CD8-positive, alpha-beta memory T cell (primary cell): ENCODE data around the gene CBL. TPM values are rescaled to one million over a fixed set of nuclear protein-coding genes. Genes with fewer than 3 reads are reported as not detected.

Experiments
- CTCF ChIA-PET: fragments of 350-600 bp; sonication (Branson Sonifier 250); formaldehyde crosslinking; loops from one replicate; lab custom pipeline; 2021; ENCODE audit warnings: antibody characterized with exemption; lab: Charles Lee
- POLR2A ChIA-PET: fragments of 350-600 bp; sonication (Branson Sonifier 250); formaldehyde crosslinking; loops from one replicate; lab custom pipeline; 2021; ENCODE audit warnings: antibody characterized with exemption; lab: Charles Lee
- DNase-seq, 5 donors: peaks; one replicate each; pipeline versions ENCODE4 v3.0.0 to v3.0.0-alpha.2; 2020 to 2022; ENCODE audit warnings: mixed read lengths in 1 of 5
- H3K27ac ChIP-seq: one replicate; pipeline ENCODE4 v1.7.0; 2013; ENCODE audit warnings: low read depth, mild to moderate bottlenecking, low read length, moderate library complexity
- H3K27me3 ChIP-seq: 2 replicates; pipeline ENCODE4 v1.7.0; 2013; ENCODE audit warnings: low read length, mild to moderate bottlenecking; ENCODE audit not compliant: insufficient read depth, poor library complexity, severe bottlenecking
- H3K36me3 ChIP-seq: 2 replicates; pipeline ENCODE4 v1.7.0; 2013; ENCODE audit warnings: mild to moderate bottlenecking, low read length, moderate library complexity; ENCODE audit not compliant: insufficient read depth
- H3K4me1 ChIP-seq: 2 replicates; pipeline ENCODE4 v1.7.0; 2013; ENCODE audit warnings: mild to moderate bottlenecking, low read length, moderate library complexity; ENCODE audit not compliant: insufficient read depth
- H3K4me3 ChIP-seq: 2 replicates; pipeline ENCODE4 v1.7.0; 2013; ENCODE audit warnings: mild to moderate bottlenecking, low read length
- H3K9me3 ChIP-seq: 2 replicates; pipeline ENCODE4 v1.7.0; 2013; ENCODE audit warnings: mild to moderate bottlenecking, low read length
- H3K27ac Mint-ChIP-seq, 8 donors: one replicate each; pipeline ENCODE4 v1.8.0; 2020 to 2021; ENCODE audit warnings: mixed read lengths in 8 of 8, mild to moderate bottlenecking in 6 of 8, inconsistent platforms in 3 of 8, moderate library complexity in 3 of 8
- H3K27me3 Mint-ChIP-seq, 2 donors: one replicate each; pipeline ENCODE4 v1.8.0; 2020 to 2021; ENCODE audit warnings: mixed read lengths in 2 of 2, mild to moderate bottlenecking in 1 of 2, moderate library complexity in 1 of 2
- H3K36me3 Mint-ChIP-seq, 3 donors: one replicate each; pipeline ENCODE4 v1.8.0; 2020 to 2021; ENCODE audit warnings: mixed read lengths in 3 of 3, inconsistent platforms in 1 of 3, mild to moderate bottlenecking in 1 of 3
- H3K4me1 Mint-ChIP-seq, 3 donors: one replicate each; pipeline ENCODE4 v1.8.0; 2020 to 2021; ENCODE audit warnings: mixed read lengths in 3 of 3, inconsistent platforms in 1 of 3, mild to moderate bottlenecking in 1 of 3
- H3K4me3 Mint-ChIP-seq, 7 donors: one replicate each; pipeline ENCODE4 v1.8.0; 2020 to 2021; ENCODE audit warnings: mixed read lengths in 7 of 7, mild to moderate bottlenecking in 6 of 7, moderate library complexity in 4 of 7, inconsistent platforms in 2 of 7
- H3K9me3 Mint-ChIP-seq, 5 donors: one replicate each; pipeline ENCODE4 v1.8.0; 2020 to 2022; ENCODE audit warnings: mixed read lengths in 5 of 5, mild to moderate bottlenecking in 3 of 5, moderate library complexity in 2 of 5, inconsistent platforms in 1 of 5
- polyA plus RNA-seq: library from polyadenylated mRNA; unstranded; fragments of 300-500 nt; fragmentation: Illumina TruSeq; gene quantifications from one replicate; pipeline ENCODE4 v1.2.3, GENCODE V29; 2021
- total RNA-seq, 2 experiments: library from RNA; stranded (reverse); gene quantifications; one replicate each; pipeline ENCODE4 v1.2.3, GENCODE V29; 2021

CBL gene
- total and polyA plus RNA-seq, 3 experiments from 2014 or later: 10.4 to 26.1 (median 25.9) TPM

DNA sequence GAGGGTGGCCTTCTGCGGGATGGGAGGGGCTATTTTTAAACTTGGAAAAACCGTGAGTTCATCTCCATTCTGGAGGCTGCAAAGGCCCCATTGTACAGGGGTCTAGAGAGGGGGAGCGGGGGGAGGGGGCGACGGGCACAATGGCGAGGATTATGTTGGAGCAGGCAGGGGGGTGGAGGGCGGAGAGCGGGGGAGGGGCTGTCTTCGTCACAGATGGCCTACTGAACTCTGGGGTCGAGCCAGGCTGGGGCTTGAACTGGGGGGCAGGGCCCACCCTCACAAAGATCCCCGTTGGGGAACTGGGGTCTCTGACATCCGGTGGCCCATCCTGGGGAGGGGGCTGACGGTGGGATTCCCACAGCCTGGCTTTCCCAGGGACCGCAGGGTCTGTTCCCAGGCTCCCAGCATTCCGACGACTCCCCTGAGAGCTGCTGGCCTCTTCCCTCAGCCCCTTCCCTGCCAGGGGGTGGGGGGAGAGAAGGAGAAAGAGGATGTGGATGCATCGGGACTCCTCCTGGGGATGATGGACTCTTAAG is 114.2 kb downstream of the CBL start:
- H3K27me3 Mint-ChIP-seq: peaks cover 13 to 24% of the 10 kb centered on the region in 2 donors
- H3K27ac ChIP-seq: peak overlapping the region; percentile 78
- peak overlapping the region in 5 of 7 donors; percentile 50 to 84 (median 74) for H3K4me3 Mint-ChIP-seq
- H3K4me3 ChIP-seq: peak overlapping the region; percentile 74
- no peaks in the 10 kb centered on the region for H3K36me3 Mint-ChIP-seq
- H3K27me3 ChIP-seq: peaks cover 12% of the 10 kb centered on the region
- DNase-seq: no peak
- peaks cover 28% of the 10 kb centered on the region for H3K4me1 ChIP-seq
- H3K36me3 ChIP-seq: no peaks in the 10 kb centered on the region
- ChIA-PET POLR2A (interaction anchor here (0.7 to 1.3 kb wide), 2 partner anchors 114 to 236 kb away, joined by 5 read pairs; partner anchors contain the start of genes CBL and HMBS), CTCF (interaction anchor here (1.2 to 4.2 kb wide), 6 partner anchors 11 to 115 kb away, joined by 3 to 23 read pairs (median 4); partner anchors contain the start of gene CBL)
- H3K4me1 Mint-ChIP-seq: peaks cover 11 to 47% (median 26%) of the 10 kb centered on the region in 3 donors
- H3K9me3 Mint-ChIP-seq: no peaks in the 10 kb centered on the region
- no peaks in the 10 kb centered on the region for H3K9me3 ChIP-seq
- peak overlapping the region in 3 of 8 donors; percentile 82 to 90 (median 86) for H3K27ac Mint-ChIP-seq

- Mint-ChIP-seq H3K4me1 (peaks cover 11 to 41% (median 20%) of the 10 kb centered on the region in 3 donors), H3K27me3 (peaks cover 11 to 17% of the 10 kb centered on the region in 2 donors), H3K27ac (peak overlapping the region in 7 of 8 donors; percentile 32 to 87 (median 65)), H3K9me3 (no peaks in the 10 kb centered on the region), H3K36me3 (no peaks in the 10 kb centered on the region), H3K4me3 (peak overlapping the region; percentile 81 to 95 (median 85))
- Histone ChIP-seq H3K9me3 (no peaks in the 10 kb centered on the region), H3K27me3 (peaks cover 6% of the 10 kb centered on the region), H3K36me3 (no peaks in the 10 kb centered on the region), H3K27ac (peak overlapping the region; percentile 78), H3K4me3 (peak overlapping the region; percentile 74), H3K4me1 (peaks cover 22% of the 10 kb centered on the region)
- peak in 4 of 5 donors; percentile 31 to 63 (median 43) for DNase-seq
- CTCF ChIA-PET: interaction anchor here (0.7 to 4.2 kb wide), 15 partner anchors 10 to 219 kb away, joined by 3 to 23 read pairs (median 3); partner anchors contain the start of gene CBL
- POLR2A ChIA-PET: interaction anchor here (0.6 to 1.3 kb wide), 6 partner anchors 11 to 236 kb away, joined by 3 to 5 read pairs (median 3); partner anchors contain the start of genes CBL and HMBS
Measured at GRCh38 chr11:119320776-119321524, 114.8 kb downstream of the CBL start.

- Mint-ChIP-seq H3K27ac (peak overlapping the region in 1 of 8 donors; percentile 8), H3K4me3 (peak overlapping the region in 2 of 7 donors; percentile 4 to 19), H3K27me3 (peaks cover 8 to 14% of the 10 kb centered on the region in 2 donors), H3K36me3 (no peaks in the 10 kb centered on the region), H3K4me1 (peaks cover 11 to 34% (median 18%) of the 10 kb centered on the region in 3 donors), H3K9me3 (no peaks in the 10 kb centered on the region)
- DNase-seq: no peak
- Histone ChIP-seq H3K27me3 (peaks cover 3% of the 10 kb centered on the region), H3K36me3 (no peaks in the 10 kb centered on the region), H3K4me1 (peaks cover 14% of the 10 kb centered on the region), H3K4me3 (no peak overlapping the region), H3K27ac (no peak overlapping the region), H3K9me3 (no peaks in the 10 kb centered on the region)
- ChIA-PET CTCF (interaction anchor here (0.5 to 4.2 kb wide), 16 partner anchors 10 to 202 kb away, joined by 3 to 23 read pairs (median 4); partner anchors contain the start of gene CBL), POLR2A (no interaction called here)
Measured at GRCh38 chr11:119322360-119322739, 116.2 kb downstream of the CBL start.

DNA sequence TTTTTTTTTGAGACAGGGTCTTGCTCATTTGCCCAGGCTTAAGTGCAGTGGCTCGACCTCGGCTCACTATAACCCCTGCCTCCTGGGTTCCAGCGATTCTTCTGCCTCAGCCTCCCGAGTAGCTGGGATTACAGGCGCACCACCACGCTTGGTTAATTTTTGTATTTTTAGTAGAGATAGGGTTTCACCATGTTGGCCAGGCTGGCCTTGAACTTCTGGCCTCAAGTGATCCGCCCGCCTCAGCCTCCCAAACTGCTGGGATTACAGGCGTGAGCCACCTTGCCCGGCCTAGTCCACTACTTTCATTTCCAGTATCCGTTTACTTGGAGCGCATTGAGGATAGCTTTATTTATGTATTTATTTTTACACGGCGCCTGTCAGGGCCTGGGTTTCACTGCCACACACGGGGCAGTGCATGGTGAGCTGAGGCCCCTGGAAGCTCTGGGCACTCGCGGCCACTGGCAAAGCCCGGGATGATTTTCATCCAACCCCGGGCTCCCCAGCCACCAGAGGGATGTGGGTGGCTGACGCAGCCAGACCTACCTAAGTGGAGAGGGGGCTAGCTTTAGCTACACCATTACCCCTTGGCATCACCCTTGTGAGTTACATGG is 116.9 kb downstream of the CBL start:
- POLR2A ChIA-PET: no interaction called here
- Mint-ChIP-seq H3K9me3 (no peaks in the 10 kb centered on the region), H3K27ac (no peak overlapping the region)

DNA sequence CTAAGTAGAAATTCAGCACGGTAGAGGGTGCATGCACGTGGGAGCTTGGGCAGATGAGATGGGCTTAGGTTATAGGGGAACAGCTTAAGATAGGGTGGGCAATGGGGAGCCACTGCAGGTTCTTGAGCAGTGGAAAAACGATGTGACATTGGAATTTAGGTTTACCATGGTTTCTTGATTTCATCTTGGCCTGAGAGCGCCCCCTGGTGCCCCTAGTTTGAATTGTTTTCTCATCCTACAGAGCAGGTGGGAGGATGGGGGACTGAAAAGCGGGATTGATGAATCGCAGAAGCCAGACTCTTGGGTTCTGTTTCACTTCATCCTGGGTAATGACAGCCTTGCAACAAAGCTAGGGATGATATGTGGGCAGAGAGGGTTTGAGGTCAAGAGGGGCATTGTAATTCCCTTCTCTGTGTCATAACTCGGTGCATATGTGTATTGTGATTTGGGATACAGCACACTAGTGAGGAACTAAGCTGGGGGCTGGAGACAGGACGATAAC is 117.4 kb downstream of the CBL start:
- ChIA-PET POLR2A (interaction anchor here (1.0 kb wide), 1 partner anchor 118 kb away, joined by 3 read pairs; no protein-coding TSS in a partner anchor), CTCF (interaction anchor here (0.8 to 4.2 kb wide), 36 partner anchors 8 to 241 kb away, joined by 3 to 23 read pairs (median 3); partner anchors contain the start of genes C1QTNF5, CBL, RNF26 and USP2)
- Histone ChIP-seq H3K27ac (no peak overlapping the region), H3K4me3 (no peak overlapping the region), H3K27me3 (no peaks in the 10 kb centered on the region), H3K9me3 (no peaks in the 10 kb centered on the region), H3K4me1 (peaks cover 14% of the 10 kb centered on the region), H3K36me3 (no peaks in the 10 kb centered on the region)
- Mint-ChIP-seq H3K4me1 (peaks cover 9 to 26% (median 16%) of the 10 kb centered on the region in 3 donors), H3K4me3 (peak overlapping the region in 2 of 7 donors; percentile 51 to 52), H3K27ac (peak overlapping the region in 2 of 8 donors; percentile 22 to 38), H3K27me3 (peaks cover 4 to 12% of the 10 kb centered on the region in 2 donors), H3K9me3 (no peaks in the 10 kb centered on the region), H3K36me3 (no peaks in the 10 kb centered on the region)
- peak; percentile 56 to 83 (median 70) for DNase-seq

More for the DNA sequence above, 116.9 kb downstream of the CBL start:
- no peaks in the 10 kb centered on the region for H3K36me3 Mint-ChIP-seq
- H3K4me1 ChIP-seq: peaks cover 14% of the 10 kb centered on the region
- H3K9me3 ChIP-seq: no peaks in the 10 kb centered on the region
- H3K4me1 Mint-ChIP-seq: peaks cover 11 to 32% (median 18%) of the 10 kb centered on the region in 3 donors
- no peaks in the 10 kb centered on the region for H3K27me3 ChIP-seq
- DNase-seq: no peak
- no peak overlapping the region for H3K4me3 ChIP-seq
- peaks cover 5 to 10% of the 10 kb centered on the region in 2 donors for H3K27me3 Mint-ChIP-seq
- no peaks in the 10 kb centered on the region for H3K36me3 ChIP-seq
- peak overlapping the region in 1 of 7 donors; percentile 51 for H3K4me3 Mint-ChIP-seq
- CTCF ChIA-PET: interaction anchor here (0.8 to 4.2 kb wide), 33 partner anchors 9 to 240 kb away, joined by 3 to 23 read pairs (median 3); partner anchors contain the start of genes C1QTNF5, CBL, RNF26 and USP2
- no peak overlapping the region for H3K27ac ChIP-seq

DNA sequence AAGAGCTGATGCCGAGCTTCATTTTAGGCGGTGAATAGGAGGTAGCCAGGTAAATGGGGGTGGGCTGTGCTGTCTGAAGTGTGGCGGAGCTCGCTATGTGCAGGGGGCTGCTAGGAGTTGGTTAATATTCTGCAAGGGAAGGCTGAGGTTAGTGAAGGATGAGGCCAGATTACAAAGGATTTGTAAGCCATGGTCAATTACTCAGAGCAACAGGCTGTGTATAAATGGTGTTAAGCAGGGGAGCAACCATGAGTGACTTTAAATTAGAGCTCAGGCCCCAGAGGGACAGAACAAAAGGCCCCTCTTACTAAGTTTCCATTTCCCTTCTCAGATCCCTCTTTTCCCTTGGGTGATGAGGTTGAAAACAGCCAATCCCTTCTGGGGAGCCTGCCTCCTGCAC is 118.0 kb downstream of the CBL start:
- Histone ChIP-seq H3K27ac (no peak overlapping the region), H3K9me3 (no peaks in the 10 kb centered on the region), H3K4me1 (peaks cover 14% of the 10 kb centered on the region), H3K4me3 (no peak overlapping the region), H3K27me3 (no peaks in the 10 kb centered on the region), H3K36me3 (no peaks in the 10 kb centered on the region)
- H3K27me3 Mint-ChIP-seq: peaks cover 2 to 10% of the 10 kb centered on the region in 2 donors
- H3K36me3 Mint-ChIP-seq: no peaks in the 10 kb centered on the region
- peaks cover 4 to 20% (median 12%) of the 10 kb centered on the region in 3 donors for H3K4me1 Mint-ChIP-seq
- H3K9me3 Mint-ChIP-seq: no peaks in the 10 kb centered on the region
- DNase-seq: no peak
- peak overlapping the region in 1 of 7 donors; percentile 26 for H3K4me3 Mint-ChIP-seq
- ChIA-PET POLR2A (interaction anchor here (1.0 kb wide), 1 partner anchor 119 kb away, joined by 3 read pairs; no protein-coding TSS in a partner anchor), CTCF (interaction anchor here (0.8 to 4.2 kb wide), 29 partner anchors 8 to 241 kb away, joined by 3 to 23 read pairs (median 3); partner anchors contain the start of genes C1QTNF5, CBL, NLRX1 and RNF26)
- H3K27ac Mint-ChIP-seq: no peak overlapping the region

DNA sequence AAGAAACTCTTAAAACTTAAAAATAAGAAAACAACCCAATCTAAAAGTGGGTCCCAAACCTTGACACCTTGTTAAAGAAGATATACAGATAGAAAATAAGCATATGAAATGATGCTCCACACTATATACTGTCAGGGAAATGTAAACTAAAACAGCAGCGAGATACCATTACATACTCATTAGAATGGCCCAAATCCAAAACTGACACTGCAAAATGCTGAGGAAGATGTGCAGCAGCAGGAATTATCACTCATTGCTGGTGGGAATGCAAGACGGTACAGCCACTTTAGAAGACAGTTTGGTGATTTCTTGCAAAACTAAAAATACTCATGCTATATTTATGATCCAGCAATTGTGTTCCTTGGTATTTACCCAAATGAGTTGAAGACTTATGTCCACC is 123.2 kb downstream of the CBL start:
- Mint-ChIP-seq H3K27me3 (peaks cover 6 to 8% of the 10 kb centered on the region in 2 donors), H3K27ac (no peak overlapping the region), H3K4me1 (peaks cover 9 to 15% (median 12%) of the 10 kb centered on the region in 3 donors), H3K9me3 (no peaks in the 10 kb centered on the region), H3K4me3 (no peak overlapping the region), H3K36me3 (peaks cover 0 to 1% (median 0%) of the 10 kb centered on the region in 3 donors)
- Histone ChIP-seq H3K4me3 (no peak overlapping the region), H3K4me1 (no peaks in the 10 kb centered on the region), H3K9me3 (no peaks in the 10 kb centered on the region), H3K27me3 (no peaks in the 10 kb centered on the region), H3K36me3 (no peaks in the 10 kb centered on the region), H3K27ac (no peak overlapping the region)
- ChIA-PET CTCF (no interaction called here), POLR2A (interaction anchor here (0.7 kb wide), 1 partner anchor 47 kb away, joined by 6 read pairs; no protein-coding TSS in a partner anchor)
- DNase-seq: no peak
